ENCODE measurements around the gene KIAA0408. TPM values are rescaled to one million over a fixed set of nuclear protein-coding genes. Genes with fewer than 3 reads are reported as not detected.
"Not testable (repeated sequence)": the region's sequence is repeated elsewhere in the genome, so short reads cannot be mapped to it uniquely, and the experiment has no call there.

KIAA0408 gene
- total RNA-seq, 1 experiment from 2014 or later = 3.1 TPM

GRCh38 chr6:127412016-127412415 is 47.2 kb downstream of the KIAA0408 start:
- H4K20me1 ChIP-seq (ENCODE audit: control insufficient read depth, insufficient read depth, insufficient read length); H3K14ac ChIP-seq (ENCODE audit: insufficient read depth, low read length); H4K91ac ChIP-seq (ENCODE audit: insufficient read length, low read depth, low read length); H3K79me2 ChIP-seq (ENCODE audit: insufficient read depth, low read length); H3K27me3 Mint-ChIP-seq (ENCODE audit: low read depth); H2BK120ac ChIP-seq (ENCODE audit: low read depth, low read length, poor library complexity, severe bottlenecking); H3T11ph ChIP-seq (ENCODE audit: low read length); H3K56ac ChIP-seq (ENCODE audit: insufficient read length, low read depth, low read length); H2AFZ ChIP-seq (ENCODE audit: low read length); H3K9ac ChIP-seq (ENCODE audit: extremely low read depth, insufficient read length, low read length); H3K4me1 ChIP-seq (ENCODE audit: insufficient read depth, low read length); H3K18ac ChIP-seq (ENCODE audit: insufficient read length, low read depth, low read length); H3K4me1 Mint-ChIP-seq; H3K4me2 ChIP-seq (ENCODE audit: insufficient read depth, insufficient read length, low read length); H3K9me3 Mint-ChIP-seq; H2BK12ac ChIP-seq (ENCODE audit: insufficient read length, low read depth, low read length); H3K4me3 Mint-ChIP-seq; H3K79me1 ChIP-seq (ENCODE audit: insufficient read depth, low read depth, low read length, poor library complexity, severe bottlenecking); H4K8ac ChIP-seq (replicated peaks; ENCODE audit: insufficient read length, low read depth, low read length); H3K36me3 Mint-ChIP-seq (ENCODE audit: insufficient read depth in 1 of 3, low read depth in 3 of 3); H3K23me2 ChIP-seq (ENCODE audit: insufficient read length, low read depth, low read length, poor library complexity, severe bottlenecking); H2BK20ac ChIP-seq (ENCODE audit: low read depth, low read length, poor library complexity, severe bottlenecking); H3K27me3 ChIP-seq (ENCODE audit: insufficient read depth, low read length); H2BK5ac ChIP-seq (ENCODE audit: insufficient read length, low read length); H3K9me3 ChIP-seq (ENCODE audit: control insufficient read depth, low read depth, low read length); H4K5ac ChIP-seq (ENCODE audit: insufficient read length, low read depth, low read length); H3K27ac Mint-ChIP-seq; H3K27ac ChIP-seq (ENCODE audit: insufficient read length, low read depth, low read length); H2AK5ac ChIP-seq (ENCODE audit: insufficient read length, low read length); H3K23ac ChIP-seq (ENCODE audit: insufficient read length, low read depth, low read length); DNase-seq; H2BK15ac ChIP-seq (ENCODE audit: low read depth, low read length); H3K4ac ChIP-seq (ENCODE audit: low read depth, low read length): not testable (repeated sequence)
- WGBS (ENCODE audit: extremely low coverage, insufficient read length, low lambda C conversion rate) = no CpG with 5 or more reads among the region's 8 CpGs

Other genes with a start within 250 kb of the KIAA0408 start
- gene RNF146, start 192.5 kb downstream of the KIAA0408 start, total RNA-seq (2021) = 20.4 and 21.8 TPM in 2 replicates
- 47.8 and 49.8 TPM in 2 replicates for gene ECHDC1, start 115.8 kb downstream of the KIAA0408 start, total RNA-seq (2021)
- gene C6orf58, start 117.8 kb upstream of the KIAA0408 start, total RNA-seq (2021) = not detected in 2 replicates

Data from H9 (cell line).